Astrocyte (in vitro differentiated cells and primary cell): Measurements from ENCODE around the gene GLA. TPM values are rescaled to one million over a fixed set of nuclear protein-coding genes. Genes with fewer than 3 reads are reported as not detected.

Experiments
- DNase-seq: peaks from one replicate; pipeline ENCODE4 v3.0.0-alpha.2; 2010; ENCODE audit warnings: low read depth
- FAIRE-seq: peaks from 2 replicates; lab custom pipeline; 2011; peaks lifted over from hg19 to GRCh38; lab: Jason Lieb, UNC
- H2AFZ ChIP-seq: 2 replicates; pipeline ENCODE4 v1.6.0; 2012; ENCODE audit warnings: low read depth, low read length, inconsistent platforms
- H3K27ac ChIP-seq: 2 replicates; pipeline ENCODE4 v1.5.1; 2011; ENCODE audit warnings: low read depth, low read length, inconsistent platforms
- H3K27me3 ChIP-seq: 2 replicates; pipeline ENCODE4 v1.6.0; 2011; ENCODE audit warnings: low read length, inconsistent platforms; ENCODE audit not compliant: insufficient read depth
- H3K36me3 ChIP-seq: 2 replicates; pipeline ENCODE4 v1.5.1; 2011; ENCODE audit warnings: low read length, inconsistent platforms; ENCODE audit not compliant: insufficient read depth
- H3K4me1 ChIP-seq: 2 replicates; pipeline ENCODE4 v1.5.1; 2011; ENCODE audit warnings: low read length, inconsistent platforms; ENCODE audit not compliant: insufficient read depth
- H3K4me2 ChIP-seq: 2 replicates; pipeline ENCODE4 v1.6.0; 2012; ENCODE audit warnings: low read length, inconsistent platforms
- H3K4me3 ChIP-seq: 2 replicates; pipeline ENCODE4 v1.5.1; 2011; ENCODE audit warnings: low read depth, mild to moderate bottlenecking, low read length, inconsistent platforms; ENCODE audit not compliant: insufficient read depth
- H3K79me2 ChIP-seq: 2 replicates; pipeline ENCODE4 v1.6.0; 2012; ENCODE audit warnings: mild to moderate bottlenecking, low read length, inconsistent platforms; ENCODE audit not compliant: insufficient read depth
- H3K9ac ChIP-seq: 2 replicates; pipeline ENCODE4 v1.6.0; 2012; ENCODE audit warnings: mild to moderate bottlenecking, low read length, inconsistent platforms
- H3K9me3 ChIP-seq: 2 replicates; pipeline ENCODE4 v1.5.1; 2012; ENCODE audit warnings: low read depth, mild to moderate bottlenecking, low read length, inconsistent platforms; ENCODE audit not compliant: insufficient read depth
- H4K20me1 ChIP-seq: 2 replicates; pipeline ENCODE4 v1.6.0; 2012; ENCODE audit warnings: low read length, inconsistent platforms; ENCODE audit not compliant: insufficient read depth
- H3K27ac Mint-ChIP-seq: one replicate; pipeline ENCODE4 v1.8.0; 2021; ENCODE audit warnings: mild to moderate bottlenecking, mixed read lengths; ENCODE audit not compliant: unreplicated experiment
- H3K27me3 Mint-ChIP-seq: one replicate; pipeline ENCODE4 v1.8.0; 2021; ENCODE audit warnings: low read depth, mixed read lengths; ENCODE audit not compliant: unreplicated experiment
- H3K36me3 Mint-ChIP-seq: one replicate; pipeline ENCODE4 v1.8.0; 2021; ENCODE audit warnings: low read depth, mixed read lengths; ENCODE audit not compliant: unreplicated experiment
- H3K4me1 Mint-ChIP-seq: one replicate; pipeline ENCODE4 v1.8.0; 2021; ENCODE audit warnings: low read depth, mixed read lengths; ENCODE audit not compliant: unreplicated experiment
- H3K4me3 Mint-ChIP-seq: one replicate; pipeline ENCODE4 v1.8.0; 2021; ENCODE audit warnings: mild to moderate bottlenecking, moderate library complexity, mixed read lengths; ENCODE audit not compliant: unreplicated experiment
- H3K9me3 Mint-ChIP-seq: one replicate; pipeline ENCODE4 v1.8.0; 2021; ENCODE audit warnings: mild to moderate bottlenecking, mixed read lengths; ENCODE audit not compliant: unreplicated experiment
- EZH2 ChIP-seq: IDR thresholded peaks from 2 replicates; pipeline ENCODE4 v1.6.1; 2012; ENCODE audit warnings: mild to moderate bottlenecking, low read length, inconsistent platforms; ENCODE audit not compliant: insufficient read depth
- total RNA-seq: library from RNA; stranded (reverse); gene quantifications from 2 replicates; pipeline ENCODE4 v1.2.1, GENCODE V29; 2021
- TF ChIP-seq, protein P1 (sequence below): IDR thresholded peaks from 2 replicates; pipeline ENCODE4 v1.5.1; 2011; ENCODE audit warnings: low read depth, mild to moderate bottlenecking, inconsistent platforms, low read length, moderate library complexity; ENCODE audit not compliant: insufficient read depth

The GLA gene
- total RNA-seq, 1 donor from 2014 or later = 51.9 TPM

DNA sequence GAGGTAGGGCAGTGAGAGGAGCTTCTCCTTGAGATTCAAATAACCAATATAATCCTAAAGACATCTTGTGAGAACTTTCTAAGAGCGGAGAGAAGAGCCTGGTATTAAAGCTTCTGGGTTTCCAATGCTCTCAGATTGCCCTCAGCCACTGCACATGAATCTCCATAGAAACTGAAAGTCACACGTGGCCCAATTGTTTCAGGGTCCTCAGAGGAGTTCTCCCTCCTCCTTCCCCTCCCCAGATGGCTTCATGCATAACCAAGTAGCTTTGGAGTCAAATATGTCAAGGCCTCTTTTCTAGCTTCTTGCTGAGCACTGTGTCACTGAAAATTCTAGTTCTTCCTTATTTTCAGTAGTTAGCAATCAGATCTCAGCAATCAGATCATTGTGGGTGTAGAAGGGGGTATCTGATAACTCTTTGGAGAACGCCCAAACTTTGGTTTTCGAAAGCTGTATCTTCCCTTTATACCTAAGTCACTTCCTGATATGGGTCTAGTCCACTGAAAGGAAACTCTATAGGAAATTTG lies 24.0 kb downstream of the GLA start:
- H4K20me1 ChIP-seq = no peaks in the 10 kb centered on the region
- H3K36me3 ChIP-seq = no peaks in the 10 kb centered on the region
- Mint-ChIP-seq H3K36me3 (no peaks in the 10 kb centered on the region), H3K27ac (no peak overlapping the region), H3K27me3 (peaks cover 2% of the 10 kb centered on the region), H3K9me3 (no peaks in the 10 kb centered on the region), H3K4me1 (no peaks in the 10 kb centered on the region), H3K4me3 (no peak overlapping the region)
- no peak overlapping the region for H2AFZ ChIP-seq
- H3K4me2 ChIP-seq = no peak overlapping the region
- no peaks in the 10 kb centered on the region for H3K4me1 ChIP-seq
- no peaks in the 10 kb centered on the region for H3K79me2 ChIP-seq
- H3K27ac ChIP-seq = no peak overlapping the region
- no peak overlapping the region for H3K9ac ChIP-seq
- no peak overlapping the region for H3K4me3 ChIP-seq
- no peaks in the 10 kb centered on the region for H3K27me3 ChIP-seq
- DNase-seq (no peak), FAIRE-seq (no peak)
- TF ChIP-seq EZH2 = no peak
- TF ChIP-seq, protein P1, sequence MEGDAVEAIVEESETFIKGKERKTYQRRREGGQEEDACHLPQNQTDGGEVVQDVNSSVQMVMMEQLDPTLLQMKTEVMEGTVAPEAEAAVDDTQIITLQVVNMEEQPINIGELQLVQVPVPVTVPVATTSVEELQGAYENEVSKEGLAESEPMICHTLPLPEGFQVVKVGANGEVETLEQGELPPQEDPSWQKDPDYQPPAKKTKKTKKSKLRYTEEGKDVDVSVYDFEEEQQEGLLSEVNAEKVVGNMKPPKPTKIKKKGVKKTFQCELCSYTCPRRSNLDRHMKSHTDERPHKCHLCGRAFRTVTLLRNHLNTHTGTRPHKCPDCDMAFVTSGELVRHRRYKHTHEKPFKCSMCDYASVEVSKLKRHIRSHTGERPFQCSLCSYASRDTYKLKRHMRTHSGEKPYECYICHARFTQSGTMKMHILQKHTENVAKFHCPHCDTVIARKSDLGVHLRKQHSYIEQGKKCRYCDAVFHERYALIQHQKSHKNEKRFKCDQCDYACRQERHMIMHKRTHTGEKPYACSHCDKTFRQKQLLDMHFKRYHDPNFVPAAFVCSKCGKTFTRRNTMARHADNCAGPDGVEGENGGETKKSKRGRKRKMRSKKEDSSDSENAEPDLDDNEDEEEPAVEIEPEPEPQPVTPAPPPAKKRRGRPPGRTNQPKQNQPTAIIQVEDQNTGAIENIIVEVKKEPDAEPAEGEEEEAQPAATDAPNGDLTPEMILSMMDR = no peak
- H3K9me3 ChIP-seq = no peaks in the 10 kb centered on the region

DNA sequence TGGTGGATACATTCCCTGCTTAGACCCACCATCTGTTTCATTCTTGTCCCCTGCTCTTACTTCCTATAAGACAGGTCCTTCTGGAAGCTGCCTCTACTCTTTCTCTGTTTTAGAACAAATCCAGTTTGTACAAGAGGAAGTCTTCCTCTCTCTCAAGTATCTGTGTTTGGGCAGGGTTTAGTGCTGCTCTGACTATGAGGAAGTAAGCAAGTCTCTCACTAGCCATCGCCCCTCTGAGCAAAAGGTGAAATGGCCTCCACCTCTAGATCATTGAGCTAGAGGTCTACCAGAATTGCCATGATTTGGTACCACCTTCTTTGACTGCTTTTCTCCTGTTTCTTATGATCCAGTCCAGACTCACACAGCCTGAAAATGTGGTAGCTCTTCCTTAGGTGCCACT lies 30.2 kb downstream of the GLA start:
- TF ChIP-seq, protein P1 = no peak
- TF ChIP-seq EZH2 = no peak
- Histone ChIP-seq H3K4me3 (no peak overlapping the region), H3K36me3 (no peaks in the 10 kb centered on the region), H3K4me1 (no peaks in the 10 kb centered on the region), H3K9ac (no peak overlapping the region), H3K9me3 (no peaks in the 10 kb centered on the region), H2AFZ (no peak overlapping the region), H4K20me1 (no peaks in the 10 kb centered on the region), H3K79me2 (no peaks in the 10 kb centered on the region), H3K4me2 (no peak overlapping the region), H3K27me3 (no peaks in the 10 kb centered on the region), H3K27ac (no peak overlapping the region)
- Mint-ChIP-seq H3K27ac (no peak overlapping the region), H3K9me3 (no peaks in the 10 kb centered on the region), H3K4me1 (no peaks in the 10 kb centered on the region), H3K36me3 (no peaks in the 10 kb centered on the region), H3K4me3 (no peak overlapping the region), H3K27me3 (peaks cover 3% of the 10 kb centered on the region)
- DNase-seq (no peak), FAIRE-seq (no peak)

DNA sequence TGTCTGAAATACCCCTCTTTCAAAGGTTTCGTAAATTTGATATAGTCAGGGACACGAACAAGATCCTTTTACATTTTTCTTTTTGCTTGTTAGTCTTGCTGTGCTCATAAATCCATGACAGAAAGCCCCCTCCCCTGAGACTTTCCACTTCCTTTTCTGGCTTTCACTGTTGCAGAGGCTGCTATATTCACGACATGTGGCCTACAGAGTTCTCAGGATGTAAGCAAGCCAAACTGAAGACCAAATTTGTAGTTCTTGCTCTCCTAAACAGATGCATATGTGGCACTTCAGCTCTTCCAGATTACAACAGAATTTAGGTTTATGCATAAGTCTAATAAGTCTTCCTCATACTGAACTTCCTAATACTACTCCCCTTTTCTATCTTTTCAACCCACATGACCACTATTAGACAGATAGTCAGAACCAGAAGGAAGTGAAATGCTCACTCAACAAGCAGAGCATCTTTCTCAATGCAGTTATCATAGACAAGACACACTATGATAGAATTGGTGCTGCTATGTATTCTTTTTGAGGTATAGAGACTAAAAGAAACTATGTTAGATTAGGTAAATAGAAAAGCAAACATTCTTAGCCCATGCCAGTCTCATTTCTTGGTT lies 36.7 kb downstream of the GLA start:
- TF ChIP-seq, protein P1 = no peak
- no peak for TF ChIP-seq EZH2
- Histone ChIP-seq H3K4me3 (no peak overlapping the region), H2AFZ (no peak overlapping the region), H3K27ac (no peak overlapping the region), H3K9me3 (no peaks in the 10 kb centered on the region), H3K9ac (no peak overlapping the region), H4K20me1 (no peaks in the 10 kb centered on the region), H3K4me1 (no peaks in the 10 kb centered on the region), H3K4me2 (no peak overlapping the region), H3K27me3 (no peaks in the 10 kb centered on the region), H3K36me3 (no peaks in the 10 kb centered on the region), H3K79me2 (no peaks in the 10 kb centered on the region)
- H3K36me3 Mint-ChIP-seq = no peaks in the 10 kb centered on the region
- peaks cover 3% of the 10 kb centered on the region for H3K27me3 Mint-ChIP-seq
- DNase-seq = no peak
- H3K4me1 Mint-ChIP-seq = no peaks in the 10 kb centered on the region
- peak; percentile 93 for FAIRE-seq
- no peaks in the 10 kb centered on the region for H3K9me3 Mint-ChIP-seq
- H3K27ac Mint-ChIP-seq = no peak overlapping the region
- no peak overlapping the region for H3K4me3 Mint-ChIP-seq
